ENCODE results near the gene C2orf92.
"Not testable (repeated sequence)": the region's sequence is repeated elsewhere in the genome, so short reads cannot be mapped to it uniquely, and the experiment has no call there.

Gene C2orf92

DNA sequence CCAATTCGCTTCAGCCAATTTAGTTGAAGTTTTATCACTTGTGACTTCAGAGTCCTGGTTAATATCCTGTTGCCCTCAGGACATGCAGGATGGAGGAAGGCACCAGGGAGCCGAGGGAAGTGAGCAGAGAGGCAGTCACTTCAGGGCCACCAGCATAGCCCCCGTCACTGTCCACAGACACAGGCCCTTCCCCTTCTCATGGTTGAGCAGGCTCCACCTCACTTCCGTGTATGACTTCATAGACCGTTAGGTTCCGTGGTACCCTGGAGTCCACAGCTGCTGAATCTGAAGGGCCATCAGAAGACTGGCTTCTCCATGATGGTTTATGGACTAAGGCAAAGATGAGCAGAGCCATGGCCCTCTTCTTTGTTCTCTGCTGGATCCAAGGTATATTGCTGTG lies at the start of gene C2orf92:
Gene C2orf92, plus strand, starts transcription at position 266 of the 400 bp plus-strand sequence. Its CDS starts 76 bp downstream, at position 342.
- no peak for DNase-seq (ENCODE audit: low read depth in 2 of 2)

DNA sequence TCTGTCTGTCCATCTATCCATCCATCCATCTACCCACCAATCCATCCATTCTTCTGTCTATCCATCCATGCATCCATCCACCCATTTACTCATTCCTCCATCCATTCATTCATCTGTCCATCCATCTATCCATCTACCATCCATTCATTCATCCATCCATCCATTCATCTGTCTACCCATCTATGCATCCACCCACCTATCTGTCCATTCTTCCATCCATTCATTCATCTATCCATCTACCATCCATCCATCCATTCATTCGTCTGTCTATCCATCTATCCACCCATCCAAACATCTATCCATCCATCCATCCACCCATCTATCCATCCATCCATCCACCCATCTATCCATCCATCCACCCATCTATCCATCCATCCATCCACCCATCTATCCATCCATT lies 49.0 kb upstream of the C2orf92 start:
- DNase-seq (ENCODE audit: low read depth in 2 of 2) = not testable (repeated sequence)

DNA sequence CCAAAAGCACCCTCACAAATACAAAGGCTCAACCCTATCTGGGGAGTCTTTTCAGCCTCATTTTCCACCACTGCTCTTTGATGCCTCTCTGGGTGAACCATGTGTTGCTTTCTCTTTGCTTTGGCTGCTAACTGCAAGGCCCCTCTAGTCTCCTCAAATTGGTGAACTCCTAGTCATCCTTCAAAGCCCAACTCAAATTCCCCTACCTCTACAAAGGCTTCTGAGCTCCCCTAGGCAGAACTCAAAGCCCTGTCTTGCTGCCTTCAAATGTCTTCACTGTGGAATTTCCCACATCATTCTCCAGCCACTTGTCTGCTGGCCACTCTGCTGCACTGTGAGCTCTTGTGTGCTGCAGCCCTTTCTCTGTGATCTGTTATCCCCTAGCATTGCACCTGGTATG lies 46.5 kb upstream of the C2orf92 start:
- not testable (repeated sequence) for DNase-seq (ENCODE audit: low read depth in 2 of 2)

DNA sequence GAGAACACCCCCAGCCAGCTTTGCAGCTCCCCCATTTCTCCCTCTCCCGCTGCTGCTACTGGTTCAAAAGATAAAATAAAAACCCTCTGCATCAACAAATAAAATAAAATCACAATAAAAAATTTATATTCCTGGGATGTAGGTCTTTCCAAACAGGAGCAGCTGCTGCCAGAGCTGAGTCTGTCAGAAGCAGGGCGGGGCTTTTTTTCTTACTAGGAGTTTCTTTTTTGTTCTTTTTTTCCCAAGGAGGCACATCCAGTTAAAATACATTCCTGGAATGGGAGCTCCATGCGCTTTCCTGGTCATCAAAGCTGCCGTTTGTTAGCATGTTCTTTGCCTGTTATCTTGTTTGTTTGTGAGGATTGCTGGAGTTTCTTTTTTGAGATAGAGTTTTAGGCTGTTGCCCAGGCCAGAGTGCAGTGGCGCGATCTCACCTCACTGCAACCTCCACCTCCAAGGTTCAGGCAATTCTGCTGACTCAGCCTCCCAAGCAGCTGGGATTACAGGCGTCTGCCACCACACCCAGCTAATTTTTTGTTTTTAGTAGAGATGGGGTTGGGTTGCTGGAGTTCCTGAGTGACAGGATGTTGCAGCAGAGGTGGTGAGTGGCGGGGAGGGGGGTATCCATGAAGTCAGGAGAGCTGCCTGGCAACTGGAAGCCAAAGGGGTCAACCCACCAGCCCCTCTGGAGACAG lies 44.0 kb upstream of the C2orf92 start:
- not testable (repeated sequence) for DNase-seq (ENCODE audit: low read depth in 2 of 2)

DNA sequence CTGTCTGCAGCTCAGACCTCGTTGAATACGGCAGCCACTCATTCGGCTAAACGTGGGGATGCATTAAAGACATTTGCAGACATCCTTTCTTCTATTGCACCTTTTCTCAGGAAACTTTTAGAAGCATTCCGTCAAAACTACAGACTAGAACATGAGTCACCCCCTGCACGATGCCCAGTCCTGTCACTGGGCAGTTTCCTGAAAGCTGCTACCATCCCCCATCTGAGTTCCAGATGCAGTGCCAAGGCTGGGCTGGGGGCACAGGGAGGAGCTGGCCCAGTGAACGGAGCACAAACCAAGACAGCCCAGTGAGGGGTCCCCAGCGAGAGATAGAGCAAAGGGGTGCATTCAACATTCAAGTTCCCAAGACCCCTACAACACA lies 43.5 kb upstream of the C2orf92 start:
- DNase-seq (ENCODE audit: low read depth in 2 of 2) = not testable (repeated sequence)

DNA sequence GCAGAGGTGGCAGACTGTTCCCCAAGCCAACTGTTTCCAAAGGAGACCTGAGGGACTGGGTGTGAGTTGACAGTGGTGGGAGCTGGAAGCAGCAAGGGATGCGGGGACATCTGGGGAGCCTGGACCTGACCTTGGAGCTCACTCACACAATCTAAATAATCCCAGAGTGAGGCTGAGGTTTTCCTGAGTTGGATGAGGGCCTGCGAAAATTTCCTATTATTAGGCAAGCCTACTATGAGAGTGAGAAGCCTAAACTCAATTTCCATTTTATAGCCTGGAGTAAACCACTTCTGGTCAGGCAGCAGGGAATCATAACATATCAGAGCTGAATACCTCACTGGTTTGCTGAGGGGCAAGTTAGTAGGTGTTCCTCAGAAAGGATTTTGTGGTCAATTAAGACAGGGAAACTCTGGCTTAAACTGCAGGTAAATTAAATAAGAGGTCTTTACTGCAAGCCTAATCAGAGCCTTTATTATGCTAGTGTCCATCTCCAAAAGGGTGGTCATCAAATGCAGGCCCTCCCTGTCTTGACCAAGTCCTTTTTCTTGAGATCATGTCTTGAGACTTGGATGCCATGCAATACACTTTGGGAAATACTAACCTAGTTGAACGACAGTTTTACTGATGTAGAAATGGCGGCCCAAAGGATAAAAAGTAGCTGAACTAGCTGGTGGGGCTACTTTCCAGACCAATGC lies 25.3 kb upstream of the C2orf92 start:
- no peak for DNase-seq (ENCODE audit: low read depth in 2 of 2)

DNA sequence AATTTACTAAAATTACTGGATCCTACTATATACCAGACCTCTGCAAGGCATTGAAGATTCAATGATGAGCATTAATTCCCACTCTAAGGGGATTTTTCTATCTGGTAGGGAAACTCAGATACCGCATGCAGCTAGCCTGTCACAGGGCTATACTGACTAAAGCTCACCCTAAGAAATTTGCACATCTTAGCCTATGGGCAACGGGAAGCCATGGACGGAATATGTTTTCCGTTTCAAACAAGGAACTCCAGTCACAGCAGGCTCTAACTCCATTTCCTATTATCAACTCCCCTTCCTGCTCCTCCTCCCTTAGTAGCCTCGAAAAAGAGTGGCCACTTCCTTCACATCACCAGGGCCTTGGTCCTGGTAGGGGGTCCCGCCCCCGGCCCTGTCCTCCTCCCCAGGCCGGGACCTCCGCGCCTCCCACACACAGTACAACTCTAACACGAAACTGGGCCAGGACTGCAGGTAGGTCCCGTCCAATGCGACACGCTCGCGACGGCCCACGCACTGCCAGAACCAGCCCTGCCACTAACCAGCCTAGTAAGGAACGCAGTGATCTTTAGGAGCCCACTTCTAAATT lies 24.3 kb upstream of the C2orf92 start:
- DNase-seq (ENCODE audit: low read depth in 2 of 2) = no peak

DNA sequence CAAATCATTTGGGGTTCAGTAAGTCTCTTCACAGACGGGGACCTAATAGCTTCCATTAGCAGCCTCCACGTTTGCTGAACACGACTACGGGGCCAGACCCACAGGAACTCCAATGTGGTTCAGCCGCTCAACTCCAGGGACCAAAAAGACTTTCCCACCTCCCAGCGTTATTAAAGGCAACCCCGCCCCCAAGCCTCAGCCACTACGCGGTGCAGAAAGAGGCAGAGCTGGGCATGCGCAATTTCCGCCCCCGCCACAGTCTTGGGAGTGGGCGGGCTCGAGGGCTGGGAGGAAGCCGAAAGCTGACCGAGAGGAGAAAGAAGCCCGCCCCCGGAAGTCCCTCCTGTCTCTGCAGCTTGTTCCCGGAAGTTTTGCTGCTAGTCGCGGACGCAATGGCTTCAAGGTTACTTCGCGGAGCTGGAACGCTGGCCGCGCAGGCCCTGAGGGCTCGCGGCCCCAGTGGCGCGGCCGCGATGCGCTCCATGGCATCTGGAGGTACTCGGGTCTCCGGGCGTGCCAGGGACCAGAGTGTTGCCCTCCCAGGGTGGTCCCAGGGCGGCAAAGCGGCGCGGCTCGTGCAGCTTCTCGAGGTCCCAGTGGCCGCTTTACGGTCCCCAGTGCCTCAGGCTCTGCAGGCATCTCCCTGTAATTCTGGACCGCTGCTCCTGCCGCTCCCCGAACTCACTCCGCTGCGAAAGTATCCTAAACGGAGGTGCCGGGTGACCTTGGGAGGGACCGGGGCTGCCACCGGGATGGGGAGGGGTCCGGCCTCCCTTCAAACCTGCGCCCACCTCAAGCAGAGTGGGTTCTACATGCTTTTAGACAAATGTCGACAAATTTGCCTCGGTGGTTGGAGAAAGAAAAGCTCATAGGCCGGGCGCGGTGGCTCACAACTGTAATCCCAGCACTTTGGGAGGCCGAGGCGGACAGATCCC lies 23.6 kb upstream of the C2orf92 start, which contains the start of gene COX5B:
Gene COX5B, plus strand, starts transcription at position 368 of the 935 bp plus-strand sequence. Its CDS starts 25 bp downstream, at position 393.
- DNase-seq (ENCODE audit: low read depth in 2 of 2) = peak; percentile 88 to 91

DNA sequence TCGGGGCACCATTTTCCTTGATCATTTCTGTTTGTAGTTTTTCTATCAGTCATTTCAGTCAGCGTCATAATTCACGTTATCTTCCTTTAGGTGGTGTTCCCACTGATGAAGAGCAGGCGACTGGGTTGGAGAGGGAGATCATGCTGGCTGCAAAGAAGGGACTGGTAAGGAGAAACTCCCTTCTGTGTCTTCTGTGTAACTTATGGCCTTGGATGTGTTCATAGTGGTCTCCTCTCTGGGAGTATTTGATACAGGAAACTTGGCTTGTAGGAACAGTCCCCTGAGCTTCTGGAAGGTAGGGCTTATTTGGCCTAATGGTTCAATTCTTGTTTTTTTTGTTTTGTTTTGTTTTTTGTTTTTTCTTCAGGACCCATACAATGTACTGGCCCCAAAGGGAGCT lies 22.5 kb upstream of the C2orf92 start:
- no peak for DNase-seq (ENCODE audit: low read depth in 2 of 2)

DNA sequence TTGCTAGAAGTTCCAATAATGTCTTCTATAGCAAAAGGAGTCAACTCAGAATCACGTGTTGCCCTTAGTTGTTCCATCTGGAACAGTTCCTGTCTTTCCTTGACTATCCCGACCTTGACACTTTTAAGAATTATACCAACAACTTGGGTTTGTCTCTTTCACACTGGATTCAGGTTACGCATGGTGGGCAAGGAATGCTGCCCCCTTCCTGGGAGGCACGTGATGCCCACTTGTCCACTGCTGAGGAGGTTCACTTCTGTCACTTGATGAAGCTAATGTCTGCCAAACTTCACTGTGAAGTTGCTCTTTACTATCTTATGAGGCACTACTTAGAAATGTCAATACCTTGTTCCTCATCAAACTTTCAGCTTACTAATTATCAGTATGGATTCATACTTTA lies 18.4 kb upstream of the C2orf92 start:
- no peak for DNase-seq (ENCODE audit: low read depth in 2 of 2)

DNA sequence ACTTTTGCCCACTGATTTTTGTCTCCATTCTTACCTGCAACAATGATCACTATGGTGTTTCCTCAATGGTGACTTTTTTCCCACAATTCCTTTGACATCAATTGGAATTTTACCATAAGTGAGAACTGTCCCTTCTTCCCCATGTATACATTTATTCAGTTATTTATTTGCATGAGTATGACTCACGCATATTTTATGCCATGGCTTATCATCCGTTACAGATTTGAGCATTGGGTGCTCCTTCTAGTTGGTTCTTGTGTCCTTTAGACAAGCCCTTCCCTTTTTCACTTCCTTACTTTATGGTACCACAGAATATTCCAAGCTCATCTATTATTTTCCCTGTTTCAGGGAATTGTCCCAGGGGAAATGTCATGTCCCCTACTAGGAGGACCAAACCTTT lies 16.0 kb upstream of the C2orf92 start:
- no peak for DNase-seq (ENCODE audit: low read depth in 2 of 2)

DNA sequence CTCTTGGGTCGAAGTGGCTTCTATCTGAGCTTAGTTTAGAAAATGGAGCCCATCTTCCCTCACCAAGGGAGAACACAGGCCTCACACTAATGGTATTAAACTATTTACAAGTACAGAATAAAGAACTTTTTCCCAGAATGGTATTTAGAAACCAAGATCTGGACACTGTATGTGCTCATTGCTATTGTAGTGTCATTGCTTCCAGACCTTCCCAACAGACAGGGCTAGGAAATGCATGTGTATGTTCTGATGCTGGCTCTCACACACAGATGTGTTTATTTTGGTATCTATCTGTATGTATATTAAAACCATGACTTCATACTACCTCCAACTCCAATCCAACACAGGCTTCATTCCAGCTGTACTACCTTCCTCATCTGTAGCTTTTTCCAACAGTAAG lies 15.6 kb upstream of the C2orf92 start:
- no peak for DNase-seq (ENCODE audit: low read depth in 2 of 2)

DNA sequence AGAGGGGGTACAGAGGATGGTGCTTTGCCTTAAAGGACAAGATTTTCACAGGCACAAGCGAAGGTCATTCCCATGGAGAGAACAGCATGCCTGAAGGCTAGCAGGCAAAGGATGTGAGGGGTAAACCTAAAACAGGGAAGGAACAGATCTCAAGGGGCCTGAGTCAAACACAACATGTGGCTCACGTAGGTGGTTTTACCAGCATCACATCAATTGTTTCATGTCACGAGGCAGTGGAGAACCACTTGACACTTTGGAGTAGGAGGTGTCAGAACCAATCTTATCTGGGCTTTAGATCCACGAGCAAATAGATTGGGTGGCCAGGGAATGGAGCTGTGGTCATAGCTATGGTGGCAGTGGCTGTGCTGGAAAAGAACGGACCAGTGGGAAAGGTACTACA lies 15.2 kb upstream of the C2orf92 start:
- DNase-seq (ENCODE audit: low read depth in 2 of 2) = no peak

DNA sequence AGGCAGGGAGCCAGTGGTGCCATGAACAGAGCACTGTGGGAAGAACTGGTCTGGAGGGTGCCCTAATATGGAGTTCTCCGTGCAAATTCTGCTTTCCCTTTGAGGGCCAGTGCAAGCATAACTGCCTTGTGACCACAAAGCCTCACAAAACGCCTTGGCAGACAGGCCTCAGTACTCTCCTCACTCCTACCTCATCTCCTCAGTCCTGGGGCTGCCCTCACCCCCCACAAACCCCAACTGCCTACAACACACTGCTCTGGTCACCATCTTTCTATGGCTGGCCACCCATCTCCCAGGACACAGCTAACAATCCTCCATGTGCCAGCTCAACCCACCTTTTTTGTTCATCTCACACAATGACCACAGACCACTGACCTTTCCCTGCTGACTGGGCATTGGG lies 14.7 kb upstream of the C2orf92 start:
- no peak for DNase-seq (ENCODE audit: low read depth in 2 of 2)

DNA sequence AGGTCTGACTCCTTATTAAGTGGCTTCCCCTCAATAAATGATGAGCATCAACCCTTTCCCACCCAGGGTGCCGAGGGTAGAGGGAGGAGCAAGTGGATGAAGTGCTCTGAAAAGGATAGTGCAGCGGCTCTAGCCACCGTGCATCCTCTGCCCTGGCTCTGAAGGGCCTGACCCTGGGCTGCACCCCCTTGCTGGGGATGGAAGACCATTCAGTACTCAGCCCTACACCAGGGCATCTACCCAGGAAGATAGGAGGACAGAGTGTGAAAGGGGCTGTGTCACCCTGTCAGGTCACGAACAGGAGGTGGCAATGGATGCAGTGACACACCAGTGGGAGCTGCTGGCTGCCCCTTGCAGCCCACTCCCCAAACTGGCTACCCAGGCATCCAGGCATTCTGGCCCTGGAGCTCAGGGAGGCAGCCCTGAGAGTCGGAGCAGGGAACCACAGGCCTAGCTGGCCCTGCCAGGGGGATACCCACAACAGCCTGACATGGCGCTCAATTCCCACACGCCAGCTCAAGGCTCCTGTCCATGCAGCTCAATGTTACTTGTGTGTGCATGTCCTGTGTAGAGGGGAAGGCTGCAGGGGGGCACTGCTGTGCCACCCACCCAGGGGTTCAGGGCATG lies 13.3 kb upstream of the C2orf92 start:
- DNase-seq (ENCODE audit: low read depth in 2 of 2) = no peak

DNA sequence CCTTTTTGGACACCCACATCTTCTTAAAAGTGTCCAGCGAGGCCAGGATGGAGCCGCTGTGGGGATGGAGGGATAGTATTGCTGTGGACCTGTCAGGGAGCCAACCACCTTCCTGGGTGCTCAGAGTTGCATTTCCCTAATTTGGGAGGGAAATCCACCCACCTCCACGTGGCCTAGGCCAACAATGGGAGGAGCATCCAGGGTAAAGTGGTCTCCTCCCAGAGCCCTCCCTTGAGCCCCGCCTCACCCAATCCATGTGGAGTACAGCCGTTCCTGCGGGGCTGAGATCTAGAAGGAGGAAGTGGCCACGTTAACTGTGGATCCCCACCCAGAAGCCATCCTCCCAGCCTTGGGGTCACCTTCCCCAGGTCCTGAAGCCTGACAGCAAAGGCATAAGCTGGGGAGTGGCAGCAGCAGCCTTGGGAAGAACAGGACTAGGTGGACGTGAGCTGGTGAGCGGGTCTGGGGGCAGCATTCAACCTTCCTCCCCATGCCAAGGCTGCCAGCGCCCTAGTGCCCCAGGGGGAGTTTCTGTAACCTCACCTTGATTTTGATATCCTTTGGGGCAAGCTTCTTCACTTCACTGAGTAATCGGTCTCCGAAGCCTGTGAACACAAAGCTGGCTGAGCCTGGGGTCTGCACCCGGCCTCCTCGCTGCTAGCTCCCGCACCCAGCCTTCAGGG lies 12.5 kb upstream of the C2orf92 start:
- no peak for DNase-seq (ENCODE audit: low read depth in 2 of 2)

DNA sequence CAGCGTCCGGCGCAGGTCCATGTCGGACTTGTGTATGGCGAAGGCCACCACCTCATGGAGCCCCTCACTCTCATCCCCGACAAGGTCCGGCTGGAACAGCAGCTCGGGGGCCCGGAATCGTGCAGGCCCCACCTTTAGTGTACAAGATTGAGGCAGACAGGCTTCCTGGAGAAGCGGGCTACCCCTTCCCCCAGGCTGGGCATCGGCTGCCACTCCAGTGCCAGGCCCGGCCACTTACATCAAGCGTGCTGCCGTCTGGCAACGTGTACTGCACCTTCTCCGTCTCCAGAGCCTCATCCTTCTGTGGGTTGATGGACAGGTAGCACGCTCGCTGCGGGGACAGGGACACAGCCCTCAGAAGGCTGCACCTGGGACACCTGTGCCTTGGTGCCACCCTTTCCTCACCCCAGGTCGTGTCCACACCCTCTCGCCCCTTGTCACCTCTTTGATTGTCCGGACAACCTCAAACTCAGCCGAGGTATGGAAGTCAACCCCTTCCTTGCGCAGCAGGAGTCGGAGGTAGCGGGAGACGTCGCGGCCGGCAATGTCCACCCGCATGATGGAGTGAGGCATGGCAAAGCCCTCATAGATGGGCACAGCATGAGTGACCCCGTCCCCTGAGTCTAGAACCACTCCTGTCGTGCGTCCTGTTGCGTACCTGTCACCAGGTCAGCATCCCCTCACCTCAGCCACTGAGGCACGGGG lies 11.4 kb upstream of the C2orf92 start:
- no peak for DNase-seq (ENCODE audit: low read depth in 2 of 2)

DNA sequence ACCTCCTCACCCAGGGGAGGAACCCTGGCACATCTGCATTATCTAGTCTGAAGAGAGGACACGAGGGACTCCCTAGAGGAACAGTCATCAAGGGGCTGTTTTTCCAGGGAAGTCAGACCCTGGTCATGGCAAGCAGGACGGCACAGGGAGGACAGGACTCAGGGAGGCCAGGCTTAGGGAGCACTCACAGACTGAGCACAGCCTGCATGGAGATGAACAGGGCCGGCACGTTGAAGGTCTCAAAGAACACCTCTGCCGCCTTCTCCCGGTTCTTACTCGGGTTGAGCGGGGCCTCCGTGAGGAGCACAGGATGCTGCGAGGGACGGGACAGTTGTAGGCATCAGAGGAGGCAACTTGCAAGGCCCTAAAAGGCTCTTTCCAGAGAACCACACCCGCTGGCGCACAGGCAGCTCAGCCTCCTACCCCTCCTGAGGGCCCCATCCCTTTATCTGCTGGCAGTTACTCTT lies 10.8 kb upstream of the C2orf92 start:
- no peak for DNase-seq (ENCODE audit: low read depth in 2 of 2)

DNA sequence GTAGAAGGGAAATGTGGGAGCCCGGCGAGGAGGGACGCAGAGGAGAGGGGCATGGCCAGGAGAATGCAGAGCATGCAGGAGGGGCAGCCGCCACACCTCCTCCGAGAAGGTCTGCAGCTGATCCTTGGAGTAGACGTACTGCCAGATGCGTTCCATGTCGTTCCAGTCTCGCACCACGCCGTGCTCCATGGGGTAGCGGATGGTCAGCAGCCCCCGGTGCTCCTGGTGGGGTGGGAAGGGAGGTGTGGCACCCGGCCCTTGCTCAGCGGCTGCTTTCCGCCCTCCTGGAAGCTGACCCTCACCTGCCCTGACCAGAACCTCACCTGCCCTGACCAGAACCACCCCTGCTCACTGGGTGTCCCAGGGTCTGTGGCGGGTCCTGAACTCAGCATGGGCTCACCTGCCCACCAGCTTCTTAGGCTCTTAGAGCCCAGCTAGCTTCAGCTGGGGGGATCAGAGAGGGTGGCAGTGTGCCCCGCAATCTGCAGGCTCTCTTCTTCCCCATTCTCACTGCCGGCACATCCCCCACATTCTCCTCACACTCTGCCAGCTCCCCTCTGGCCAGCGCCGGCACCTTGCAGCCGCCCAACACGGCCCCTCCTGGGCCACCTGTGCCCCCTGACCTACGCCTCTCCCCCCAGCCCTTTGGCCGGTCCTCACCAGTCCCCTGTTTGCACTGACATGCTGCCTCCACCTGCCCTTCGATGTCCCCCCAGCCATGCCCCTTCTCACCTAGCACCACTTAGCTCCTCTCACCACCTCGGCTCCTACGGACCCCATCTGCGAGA lies 10.1 kb upstream of the C2orf92 start:
- no peak for DNase-seq (ENCODE audit: low read depth in 2 of 2)
